Measurements from ENCODE around the gene ADCY2. TPM values are rescaled to one million over a fixed set of nuclear protein-coding genes. Genes with fewer than 3 reads are reported as not detected.

The ADCY2 gene
- total RNA-seq, 1 donor from 2014 or later: 18.4 TPM

DNA sequence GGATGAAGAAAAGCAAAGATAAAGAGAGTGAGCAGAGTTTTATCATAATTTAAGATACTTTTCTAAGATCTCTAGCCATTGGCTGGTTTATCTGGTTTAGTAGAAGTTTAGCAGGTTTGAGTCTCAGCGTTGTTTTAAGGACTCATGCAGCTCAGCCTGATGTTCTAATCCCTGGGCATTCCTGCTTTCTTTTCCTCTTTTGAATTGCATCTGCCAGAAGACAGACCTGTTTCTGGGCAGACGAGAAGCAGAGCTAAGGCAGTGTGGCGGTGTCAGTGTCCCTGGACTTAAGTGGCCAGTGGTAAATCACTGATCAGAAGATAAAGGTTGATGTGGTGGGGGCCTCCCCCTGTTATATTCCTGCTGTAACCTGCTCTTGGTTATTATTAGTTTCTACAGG is 138.6 kb downstream of the ADCY2 start:
- TF ChIP-seq, protein P1, sequence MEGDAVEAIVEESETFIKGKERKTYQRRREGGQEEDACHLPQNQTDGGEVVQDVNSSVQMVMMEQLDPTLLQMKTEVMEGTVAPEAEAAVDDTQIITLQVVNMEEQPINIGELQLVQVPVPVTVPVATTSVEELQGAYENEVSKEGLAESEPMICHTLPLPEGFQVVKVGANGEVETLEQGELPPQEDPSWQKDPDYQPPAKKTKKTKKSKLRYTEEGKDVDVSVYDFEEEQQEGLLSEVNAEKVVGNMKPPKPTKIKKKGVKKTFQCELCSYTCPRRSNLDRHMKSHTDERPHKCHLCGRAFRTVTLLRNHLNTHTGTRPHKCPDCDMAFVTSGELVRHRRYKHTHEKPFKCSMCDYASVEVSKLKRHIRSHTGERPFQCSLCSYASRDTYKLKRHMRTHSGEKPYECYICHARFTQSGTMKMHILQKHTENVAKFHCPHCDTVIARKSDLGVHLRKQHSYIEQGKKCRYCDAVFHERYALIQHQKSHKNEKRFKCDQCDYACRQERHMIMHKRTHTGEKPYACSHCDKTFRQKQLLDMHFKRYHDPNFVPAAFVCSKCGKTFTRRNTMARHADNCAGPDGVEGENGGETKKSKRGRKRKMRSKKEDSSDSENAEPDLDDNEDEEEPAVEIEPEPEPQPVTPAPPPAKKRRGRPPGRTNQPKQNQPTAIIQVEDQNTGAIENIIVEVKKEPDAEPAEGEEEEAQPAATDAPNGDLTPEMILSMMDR (IDR thresholded peaks at IDR 0.05): no peak
- TF ChIP-seq POLR2A (IDR thresholded peaks at IDR 0.05) (no peak), POLR2AphosphoS5 (IDR thresholded peaks at IDR 0.05; ENCODE audit: insufficient read depth in 1 of 2, low read depth in 1 of 2) (no peak)
- Histone ChIP-seq H3K4me1 (no peaks in the 10 kb centered on the region), H3K27me3 (no peaks in the 10 kb centered on the region)

DNA sequence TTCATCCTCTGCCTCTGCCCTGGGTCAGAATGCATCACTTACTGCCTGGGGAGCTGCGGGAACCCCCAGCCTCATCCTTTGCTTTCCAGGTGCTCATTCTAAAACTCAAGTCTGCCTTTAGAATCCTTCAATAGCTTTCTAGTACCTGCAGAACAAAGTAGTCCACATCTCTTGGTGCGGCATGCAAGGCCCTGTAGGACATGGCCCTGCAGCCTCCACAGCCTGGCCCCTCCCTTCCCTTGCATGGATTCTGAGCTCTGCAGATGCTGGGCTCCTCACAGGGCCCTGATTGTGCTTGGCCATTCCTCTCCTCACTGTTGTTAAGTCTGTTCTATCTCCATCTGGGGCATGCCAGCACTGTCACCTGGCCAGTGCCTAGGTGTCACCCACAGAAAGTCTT is 141.6 kb downstream of the ADCY2 start:
- intact Hi-C loops (cut with DNase I): no loop called here
- no peaks in the 10 kb centered on the region for H3K9me3 ChIP-seq

More for the DNA sequence above, 138.6 kb downstream of the ADCY2 start:
- H3K27ac ChIP-seq: no peak overlapping the region
- DNase-seq (ENCODE audit: extremely low spot score in 2 of 2): no peak
- no peak overlapping the region for H3K4me3 ChIP-seq
- no peaks in the 10 kb centered on the region for H3K9me3 ChIP-seq
- no peaks in the 10 kb centered on the region for H3K36me3 ChIP-seq
- intact Hi-C loops (cut with DNase I): no loop called here

DNA sequence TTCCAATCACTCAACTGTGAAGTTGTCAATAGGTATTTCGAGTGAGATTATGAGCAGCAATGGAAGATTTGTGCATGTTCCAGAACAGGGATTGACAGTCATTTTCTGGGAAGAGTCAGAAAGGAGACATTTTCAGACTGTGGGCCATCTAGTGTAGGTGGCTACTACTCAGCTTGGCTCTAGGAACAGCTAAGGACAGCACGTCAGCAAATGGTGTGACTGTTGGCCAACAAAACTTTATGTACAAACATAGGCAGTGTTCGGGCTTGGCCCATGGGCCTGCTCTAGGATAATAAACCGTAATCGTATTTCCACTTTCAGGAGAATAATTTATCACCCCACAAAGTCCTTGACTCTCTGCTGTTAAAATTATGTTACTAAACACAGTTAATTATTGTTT is 143.6 kb downstream of the ADCY2 start:
- no peaks in the 10 kb centered on the region for H3K27me3 ChIP-seq
- H3K4me3 ChIP-seq: no peak overlapping the region
- TF ChIP-seq POLR2A (IDR thresholded peaks at IDR 0.05): no peak
- no peaks in the 10 kb centered on the region for H3K36me3 ChIP-seq
- no peak overlapping the region for H3K27ac ChIP-seq
- no peaks in the 10 kb centered on the region for H3K4me1 ChIP-seq
- no peak for DNase-seq (ENCODE audit: extremely low spot score in 2 of 2)
- H3K9me3 ChIP-seq: no peaks in the 10 kb centered on the region
- intact Hi-C loops (cut with DNase I): no loop called here

More for the DNA sequence above, 141.6 kb downstream of the ADCY2 start:
- Histone ChIP-seq H3K36me3 (no peaks in the 10 kb centered on the region), H3K4me3 (no peak overlapping the region), H3K4me1 (no peaks in the 10 kb centered on the region), H3K27me3 (no peaks in the 10 kb centered on the region), H3K27ac (no peak overlapping the region)
- TF ChIP-seq, protein P1 (IDR thresholded peaks at IDR 0.05): no peak
- DNase-seq (ENCODE audit: extremely low spot score in 2 of 2): no peak

DNA sequence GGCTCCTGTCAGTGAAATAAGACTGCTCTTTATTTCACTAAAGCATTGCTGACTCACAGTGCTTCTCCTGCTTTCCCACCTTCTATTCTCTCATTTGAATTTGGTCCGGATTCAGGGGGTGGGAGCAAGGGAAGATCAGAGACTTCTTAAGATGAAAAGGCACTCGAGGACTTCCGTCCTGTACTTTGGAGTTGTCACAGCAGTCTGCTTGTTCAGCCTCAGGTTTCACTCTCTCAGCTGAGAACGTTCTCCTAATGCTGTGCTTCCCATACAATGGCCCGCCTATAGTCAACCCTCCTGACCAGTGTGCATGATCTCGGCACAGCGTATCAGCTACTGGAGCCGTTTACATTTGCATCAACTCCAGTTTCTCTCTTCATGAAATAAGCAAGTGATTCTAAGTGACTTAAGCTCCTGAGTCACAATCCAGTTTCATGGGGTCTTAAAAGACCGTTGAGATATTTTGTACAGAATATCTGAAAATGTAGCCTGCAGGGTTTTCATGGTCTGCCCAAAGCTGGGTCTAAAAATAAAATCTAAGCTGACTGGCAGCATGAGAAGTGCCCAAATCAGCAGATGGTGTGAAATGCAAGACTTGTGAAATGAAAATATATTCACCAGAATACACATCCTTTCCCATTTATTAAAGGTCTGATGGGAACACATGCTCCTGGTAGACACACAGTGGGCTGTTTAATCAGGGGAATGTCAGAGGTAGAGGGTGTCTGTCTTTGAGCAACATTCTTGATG is 145.0 kb downstream of the ADCY2 start:
- no peaks in the 10 kb centered on the region for H3K9me3 ChIP-seq
- H3K27me3 ChIP-seq: no peaks in the 10 kb centered on the region
- no peak for DNase-seq (ENCODE audit: extremely low spot score in 2 of 2)
- H3K36me3 ChIP-seq: no peaks in the 10 kb centered on the region
- no peaks in the 10 kb centered on the region for H3K4me1 ChIP-seq
- intact Hi-C loops (cut with DNase I): no loop called here
- TF ChIP-seq, protein P1 (IDR thresholded peaks at IDR 0.05): no peak
- no peak for TF ChIP-seq POLR2AphosphoS5 (IDR thresholded peaks at IDR 0.05; ENCODE audit: insufficient read depth in 1 of 2, low read depth in 1 of 2)
- TF ChIP-seq POLR2A (IDR thresholded peaks at IDR 0.05): no peak
- H3K27ac ChIP-seq: no peak overlapping the region
- no peak overlapping the region for H3K4me3 ChIP-seq

DNA sequence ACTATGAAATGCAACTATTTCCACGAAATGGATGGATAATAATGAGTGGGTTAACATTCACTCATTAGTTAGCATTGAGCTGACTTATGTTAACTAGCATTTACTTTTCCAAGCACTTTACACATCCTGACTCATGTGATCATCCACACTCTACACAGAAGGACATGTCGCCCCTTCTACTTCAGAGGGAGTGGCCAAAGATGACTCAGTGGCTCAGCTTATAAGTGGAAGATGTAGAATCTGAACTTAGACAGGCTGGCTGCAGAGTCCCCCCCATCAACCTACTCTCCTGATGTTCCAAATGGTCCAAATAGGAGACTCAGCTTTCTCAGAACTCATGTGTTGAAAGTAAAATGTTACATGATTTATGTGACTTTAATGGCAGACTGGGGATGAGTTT is 146.0 kb downstream of the ADCY2 start:
- Histone ChIP-seq H3K27ac (no peak overlapping the region), H3K36me3 (no peaks in the 10 kb centered on the region), H3K9me3 (no peaks in the 10 kb centered on the region), H3K27me3 (no peaks in the 10 kb centered on the region), H3K4me3 (no peak overlapping the region), H3K4me1 (no peaks in the 10 kb centered on the region)
- TF ChIP-seq, protein P1 (IDR thresholded peaks at IDR 0.05): no peak
- TF ChIP-seq POLR2AphosphoS5 (IDR thresholded peaks at IDR 0.05; ENCODE audit: insufficient read depth in 1 of 2, low read depth in 1 of 2): no peak
- TF ChIP-seq POLR2A (IDR thresholded peaks at IDR 0.05): no peak
- intact Hi-C loops (cut with DNase I): no loop called here
- DNase-seq (ENCODE audit: extremely low spot score in 2 of 2): no peak
